Measurements from ENCODE around the gene BEGAIN.

- TF ChIP-seq CTCF (IDR thresholded peaks at IDR 0.05) (no peak), POLR2A (IDR thresholded peaks at IDR 0.05) (no peak)
Observed at GRCh38 chr14:100542619-100543205, 44.5 kb downstream of the BEGAIN start.

All from ovary (tissue), 3 donors.